ENCODE data around the gene METTL16. TPM values are rescaled to one million over a fixed set of nuclear protein-coding genes. Genes with fewer than 3 reads are reported as not detected.

The METTL16 gene
- total RNA-seq, 2 donors from 2014 or later = 16.3 to 23.1 TPM

GRCh38 chr17:2466931-2467330 lies 44.8 kb downstream of the METTL16 start:
- Histone ChIP-seq H3K9me3 (no peaks in the 10 kb centered on the region), H3K4me3 (no peak overlapping the region), H3K27ac (no peak overlapping the region), H3K27me3 (no peaks in the 10 kb centered on the region), H3K9ac (ENCODE audit: low read depth in 2 of 2, low read length in 2 of 2) (no peak overlapping the region), H3K36me3 (peaks cover 4% of the 10 kb centered on the region), H3K4me1 (no peaks in the 10 kb centered on the region)
- no peak for TF ChIP-seq CTCF (IDR thresholded peaks at IDR 0.05)
- intact Hi-C loops (cut with DNase I) = no loop called here
- DNase-seq = no peak

- peaks cover 4% of the 10 kb centered on the region for H3K36me3 ChIP-seq
- TF ChIP-seq CTCF (IDR thresholded peaks at IDR 0.05) = no peak
Observed at GRCh38 chr17:2462481-2462880, 49.2 kb downstream of the METTL16 start.

GRCh38 chr17:2459917-2460271 lies 51.8 kb downstream of the METTL16 start:
- intact Hi-C loops (cut with DNase I) = no loop called here
- H3K9me3 ChIP-seq = no peaks in the 10 kb centered on the region
- no peak overlapping the region for H3K9ac ChIP-seq (ENCODE audit: low read depth in 2 of 2, low read length in 2 of 2)
- peaks cover 4% of the 10 kb centered on the region for H3K36me3 ChIP-seq
- no peak for DNase-seq
- H3K27me3 ChIP-seq = no peaks in the 10 kb centered on the region
- no peak overlapping the region for H3K27ac ChIP-seq
- no peak overlapping the region for H3K4me3 ChIP-seq
- no peak for TF ChIP-seq CTCF (IDR thresholded peaks at IDR 0.05)
- no peaks in the 10 kb centered on the region for H3K4me1 ChIP-seq

More at GRCh38 chr17:2462481-2462880, 49.2 kb downstream of the METTL16 start:
- no peak for DNase-seq
- no peaks in the 10 kb centered on the region for H3K4me1 ChIP-seq
- H3K4me3 ChIP-seq = no peak overlapping the region
- H3K9ac ChIP-seq (ENCODE audit: low read depth in 2 of 2, low read length in 2 of 2) = no peak overlapping the region
- H3K9me3 ChIP-seq = no peaks in the 10 kb centered on the region
- H3K27ac ChIP-seq = no peak overlapping the region
- intact Hi-C loops (cut with DNase I) = no loop called here
- H3K27me3 ChIP-seq = no peaks in the 10 kb centered on the region

GRCh38 chr17:2457913-2458312 lies 53.8 kb downstream of the METTL16 start:
- Histone ChIP-seq H3K27me3 (no peaks in the 10 kb centered on the region), H3K4me3 (no peak overlapping the region), H3K27ac (no peak overlapping the region), H3K9me3 (no peaks in the 10 kb centered on the region), H3K9ac (ENCODE audit: low read depth in 2 of 2, low read length in 2 of 2) (no peak overlapping the region), H3K4me1 (no peaks in the 10 kb centered on the region), H3K36me3 (no peaks in the 10 kb centered on the region)
- no peak for DNase-seq
- intact Hi-C loops (cut with DNase I) = no loop called here
- TF ChIP-seq CTCF (IDR thresholded peaks at IDR 0.05) = no peak

GRCh38 chr17:2456475-2456874 lies 55.2 kb downstream of the METTL16 start:
- Histone ChIP-seq H3K36me3 (no peaks in the 10 kb centered on the region), H3K27ac (no peak overlapping the region), H3K9me3 (no peaks in the 10 kb centered on the region), H3K9ac (ENCODE audit: low read depth in 2 of 2, low read length in 2 of 2) (no peak overlapping the region), H3K27me3 (no peaks in the 10 kb centered on the region), H3K4me3 (no peak overlapping the region), H3K4me1 (no peaks in the 10 kb centered on the region)
- TF ChIP-seq CTCF (IDR thresholded peaks at IDR 0.05) = no peak
- intact Hi-C loops (cut with DNase I) = no loop called here
- DNase-seq = no peak

- Histone ChIP-seq H3K27ac (no peak overlapping the region), H3K4me1 (no peaks in the 10 kb centered on the region), H3K9ac (ENCODE audit: low read depth in 2 of 2, low read length in 2 of 2) (no peak overlapping the region), H3K27me3 (no peaks in the 10 kb centered on the region), H3K9me3 (no peaks in the 10 kb centered on the region), H3K36me3 (no peaks in the 10 kb centered on the region), H3K4me3 (no peak overlapping the region)
- TF ChIP-seq CTCF (IDR thresholded peaks at IDR 0.05) = no peak
- intact Hi-C loops (cut with DNase I) = no loop called here
- DNase-seq = no peak
Observed at GRCh38 chr17:2455956-2456355, 55.7 kb downstream of the METTL16 start.
